ENCODE data around the gene DYNC1I1.

DYNC1I1 gene

DNA sequence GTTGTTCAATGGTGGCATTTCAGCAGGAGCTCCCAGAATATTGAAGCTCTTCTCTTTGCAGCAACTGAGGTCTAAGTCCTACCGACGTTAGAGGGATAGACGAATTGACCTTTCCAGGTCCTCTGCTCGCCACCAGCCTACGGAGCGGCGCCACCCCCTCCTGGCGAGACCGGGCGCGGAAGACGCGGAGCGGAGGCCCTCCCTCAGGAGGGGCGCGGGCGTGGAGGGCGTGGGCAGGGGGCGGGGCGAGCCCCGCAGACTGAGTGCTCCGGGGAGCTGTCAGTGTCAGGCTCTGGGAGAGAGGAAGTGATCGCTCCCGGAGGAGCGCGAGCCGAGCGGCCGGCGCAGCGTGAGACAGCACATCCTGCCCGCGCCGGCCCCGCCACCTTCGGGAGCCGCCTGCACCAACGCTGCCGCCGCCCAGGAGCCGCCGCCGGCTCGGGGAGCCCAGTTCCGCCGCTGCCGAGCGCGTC lies at the start of gene DYNC1I1:
DYNC1I1 (plus strand) TSS at position 257 of the 473 bp plus-strand sequence. CDS start 32,176 bp downstream, outside the sequence.
- Histone ChIP-seq H3K4me3 (ENCODE audit: low read depth in 1 of 2, low read length in 2 of 2) (peak within 1 kb of the TSS; percentile 61 to 69), H3K4me1 (ENCODE audit: control insufficient read depth in 1 of 2, insufficient read depth in 2 of 2, low read length in 2 of 2) (peaks cover 0 to 7% of the 10 kb centered on the region in 2 donors), H3K9ac (ENCODE audit: low read depth in 1 of 2, low read length in 2 of 2) (no peak within 1 kb of the TSS), H3K27ac (ENCODE audit: low read depth, low read length) (no peak within 1 kb of the TSS), H3K27me3 (ENCODE audit: control insufficient read depth in 1 of 2, insufficient read depth in 2 of 2, low read length in 2 of 2) (peaks cover 10 to 17% of the 10 kb centered on the region in 2 donors), H3K9me3 (ENCODE audit: control insufficient read depth in 1 of 2, low read length in 2 of 2) (no peaks in the 10 kb centered on the region), H3K36me3 (ENCODE audit: control insufficient read depth in 1 of 2, insufficient read depth in 2 of 2, low read length in 2 of 2) (no peaks in the 10 kb centered on the region)

GRCh38 chr7:95723583-95724180 lies 48.7 kb upstream of the DYNC1I1 start:
- no peak overlapping the region for H3K27ac ChIP-seq (ENCODE audit: low read depth, low read length)
- no peak overlapping the region for H3K4me3 ChIP-seq (ENCODE audit: low read depth in 1 of 2, low read length in 2 of 2)
- H3K9me3 ChIP-seq (ENCODE audit: control insufficient read depth in 1 of 2, low read length in 2 of 2) = no peaks in the 10 kb centered on the region
- no peaks in the 10 kb centered on the region for H3K4me1 ChIP-seq (ENCODE audit: control insufficient read depth in 1 of 2, insufficient read depth in 2 of 2, low read length in 2 of 2)
- H3K36me3 ChIP-seq (ENCODE audit: control insufficient read depth in 1 of 2, insufficient read depth in 2 of 2, low read length in 2 of 2) = no peaks in the 10 kb centered on the region
- H3K27me3 ChIP-seq (ENCODE audit: control insufficient read depth in 1 of 2, insufficient read depth in 2 of 2, low read length in 2 of 2) = no peaks in the 10 kb centered on the region
- H3K9ac ChIP-seq (ENCODE audit: low read depth in 1 of 2, low read length in 2 of 2) = no peak overlapping the region

DNA sequence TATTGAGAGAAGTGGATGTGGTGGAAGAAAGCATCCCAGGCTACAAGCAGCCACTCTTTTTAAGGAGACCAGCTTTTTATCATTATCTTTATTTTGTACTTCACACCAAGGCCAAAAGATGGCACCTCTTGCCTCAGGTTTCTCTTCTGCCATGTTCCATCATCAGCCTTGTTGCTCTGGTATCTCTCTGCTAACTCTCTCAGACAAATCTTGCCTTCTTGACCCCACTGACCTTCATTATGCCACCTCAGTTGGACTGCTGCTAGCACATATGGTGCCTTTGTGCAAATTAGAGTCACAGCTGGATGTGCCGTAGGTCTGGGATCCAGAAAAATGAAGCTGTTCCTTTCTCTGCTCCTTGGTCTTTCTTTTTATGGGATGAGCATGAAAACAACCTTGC lies 47.1 kb upstream of the DYNC1I1 start:
- Histone ChIP-seq H3K9me3 (ENCODE audit: control insufficient read depth in 1 of 2, low read length in 2 of 2) (no peaks in the 10 kb centered on the region), H3K27me3 (ENCODE audit: control insufficient read depth in 1 of 2, insufficient read depth in 2 of 2, low read length in 2 of 2) (no peaks in the 10 kb centered on the region), H3K4me1 (ENCODE audit: control insufficient read depth in 1 of 2, insufficient read depth in 2 of 2, low read length in 2 of 2) (no peaks in the 10 kb centered on the region), H3K4me3 (ENCODE audit: low read depth in 1 of 2, low read length in 2 of 2) (no peak overlapping the region), H3K36me3 (ENCODE audit: control insufficient read depth in 1 of 2, insufficient read depth in 2 of 2, low read length in 2 of 2) (no peaks in the 10 kb centered on the region), H3K9ac (ENCODE audit: low read depth in 1 of 2, low read length in 2 of 2) (no peak overlapping the region), H3K27ac (ENCODE audit: low read depth, low read length) (no peak overlapping the region)

- Histone ChIP-seq H3K9ac (ENCODE audit: low read depth in 1 of 2, low read length in 2 of 2) (no peak overlapping the region), H3K4me1 (ENCODE audit: control insufficient read depth in 1 of 2, insufficient read depth in 2 of 2, low read length in 2 of 2) (no peaks in the 10 kb centered on the region), H3K9me3 (ENCODE audit: control insufficient read depth in 1 of 2, low read length in 2 of 2) (no peaks in the 10 kb centered on the region), H3K4me3 (ENCODE audit: low read depth in 1 of 2, low read length in 2 of 2) (no peak overlapping the region), H3K36me3 (ENCODE audit: control insufficient read depth in 1 of 2, insufficient read depth in 2 of 2, low read length in 2 of 2) (no peaks in the 10 kb centered on the region), H3K27me3 (ENCODE audit: control insufficient read depth in 1 of 2, insufficient read depth in 2 of 2, low read length in 2 of 2) (no peaks in the 10 kb centered on the region), H3K27ac (ENCODE audit: low read depth, low read length) (no peak overlapping the region)
Measured at GRCh38 chr7:95730493-95731280, 41.7 kb upstream of the DYNC1I1 start.

DNA sequence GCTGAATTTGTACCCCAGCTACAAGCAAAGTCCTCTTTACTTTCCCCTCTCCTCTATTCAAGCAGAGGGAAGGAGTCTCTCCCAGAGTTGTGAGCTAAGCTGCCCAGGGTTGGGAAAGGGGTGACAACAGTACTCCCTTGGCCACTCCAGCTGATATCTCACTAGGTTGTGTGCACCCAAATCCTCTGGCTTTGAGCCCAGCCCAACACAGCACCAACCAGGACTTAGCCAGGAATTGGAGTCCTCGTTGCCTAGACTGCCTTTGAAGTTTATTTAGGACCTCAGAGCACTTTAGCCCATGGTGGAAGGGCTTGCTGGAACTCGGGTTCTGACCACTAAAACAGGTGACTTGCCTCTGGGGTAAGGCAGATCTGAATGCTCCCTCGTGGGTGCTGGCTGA lies 35.7 kb upstream of the DYNC1I1 start:
- H3K27me3 ChIP-seq (ENCODE audit: control insufficient read depth in 1 of 2, insufficient read depth in 2 of 2, low read length in 2 of 2) = peaks cover 0 to 5% of the 10 kb centered on the region in 2 donors
- no peak overlapping the region for H3K9ac ChIP-seq (ENCODE audit: low read depth in 1 of 2, low read length in 2 of 2)
- H3K4me3 ChIP-seq (ENCODE audit: low read depth in 1 of 2, low read length in 2 of 2) = no peak overlapping the region
- no peaks in the 10 kb centered on the region for H3K36me3 ChIP-seq (ENCODE audit: control insufficient read depth in 1 of 2, insufficient read depth in 2 of 2, low read length in 2 of 2)
- no peaks in the 10 kb centered on the region for H3K4me1 ChIP-seq (ENCODE audit: control insufficient read depth in 1 of 2, insufficient read depth in 2 of 2, low read length in 2 of 2)
- no peak overlapping the region for H3K27ac ChIP-seq (ENCODE audit: low read depth, low read length)
- no peaks in the 10 kb centered on the region for H3K9me3 ChIP-seq (ENCODE audit: control insufficient read depth in 1 of 2, low read length in 2 of 2)

DNA sequence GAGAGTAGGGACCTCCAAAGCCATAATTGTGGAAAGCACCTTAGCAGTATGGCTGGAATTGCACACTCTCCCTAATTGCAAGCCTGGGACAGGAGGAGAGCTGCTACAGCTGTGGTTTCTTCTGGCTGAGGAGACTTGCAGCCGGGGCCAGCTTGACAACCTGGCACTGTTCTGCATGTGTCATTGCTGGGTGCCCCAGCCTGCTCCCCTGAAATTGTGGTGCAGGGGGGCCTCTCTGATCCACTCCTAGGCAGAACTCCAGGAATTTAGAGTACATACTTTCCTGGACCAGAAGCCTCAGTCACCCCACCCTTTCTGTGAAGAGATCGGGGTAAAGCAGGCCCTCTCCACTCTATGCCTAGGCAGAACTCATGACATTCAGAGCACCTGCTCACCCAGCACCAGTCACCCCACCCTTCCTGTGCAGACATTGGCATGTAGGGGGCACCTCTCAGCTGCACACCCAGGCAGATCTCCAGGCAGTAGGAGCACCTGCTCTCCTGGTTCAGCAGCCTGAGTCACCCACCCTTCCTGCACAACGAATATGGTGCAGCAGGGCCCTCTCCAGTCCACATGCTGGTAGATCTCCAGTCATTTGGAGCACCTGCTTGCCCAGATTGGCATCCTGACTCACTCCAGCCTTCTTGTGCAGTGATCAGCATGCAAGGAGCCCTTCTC lies 34.4 kb upstream of the DYNC1I1 start:
- no peak overlapping the region for H3K4me3 ChIP-seq (ENCODE audit: low read depth in 1 of 2, low read length in 2 of 2)
- H3K36me3 ChIP-seq (ENCODE audit: control insufficient read depth in 1 of 2, insufficient read depth in 2 of 2, low read length in 2 of 2) = no peaks in the 10 kb centered on the region
- H3K27me3 ChIP-seq (ENCODE audit: control insufficient read depth in 1 of 2, insufficient read depth in 2 of 2, low read length in 2 of 2) = peaks cover 0 to 5% of the 10 kb centered on the region in 2 donors
- H3K9ac ChIP-seq (ENCODE audit: low read depth in 1 of 2, low read length in 2 of 2) = no peak overlapping the region
- no peaks in the 10 kb centered on the region for H3K4me1 ChIP-seq (ENCODE audit: control insufficient read depth in 1 of 2, insufficient read depth in 2 of 2, low read length in 2 of 2)
- H3K9me3 ChIP-seq (ENCODE audit: control insufficient read depth in 1 of 2, low read length in 2 of 2) = no peaks in the 10 kb centered on the region
- no peak overlapping the region for H3K27ac ChIP-seq (ENCODE audit: low read depth, low read length)

DNA sequence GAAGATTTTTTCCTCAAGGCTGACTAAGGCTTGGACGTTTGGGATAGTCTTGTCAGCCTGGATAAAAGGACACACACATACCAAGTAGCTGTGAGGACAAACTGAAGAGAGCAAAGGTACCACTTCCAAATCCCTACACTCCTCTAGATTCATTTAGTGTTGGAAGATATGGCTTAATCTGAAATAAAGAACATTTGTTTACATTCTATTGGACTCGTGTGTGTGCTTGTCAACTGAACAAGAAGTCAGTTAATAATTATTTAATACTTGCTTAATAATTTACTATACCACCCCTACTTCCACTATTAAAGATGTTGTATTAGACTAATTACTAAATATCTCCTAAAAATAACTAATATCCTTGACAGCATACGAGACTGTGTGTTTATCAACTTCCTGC lies 23.3 kb upstream of the DYNC1I1 start:
- no peaks in the 10 kb centered on the region for H3K27me3 ChIP-seq (ENCODE audit: control insufficient read depth in 1 of 2, insufficient read depth in 2 of 2, low read length in 2 of 2)
- H3K9ac ChIP-seq (ENCODE audit: low read depth in 1 of 2, low read length in 2 of 2) = no peak overlapping the region
- no peak overlapping the region for H3K4me3 ChIP-seq (ENCODE audit: low read depth in 1 of 2, low read length in 2 of 2)
- H3K27ac ChIP-seq (ENCODE audit: low read depth, low read length) = no peak overlapping the region
- H3K4me1 ChIP-seq (ENCODE audit: control insufficient read depth in 1 of 2, insufficient read depth in 2 of 2, low read length in 2 of 2) = no peaks in the 10 kb centered on the region
- H3K9me3 ChIP-seq (ENCODE audit: control insufficient read depth in 1 of 2, low read length in 2 of 2) = no peaks in the 10 kb centered on the region
- no peaks in the 10 kb centered on the region for H3K36me3 ChIP-seq (ENCODE audit: control insufficient read depth in 1 of 2, insufficient read depth in 2 of 2, low read length in 2 of 2)

GRCh38 chr7:95749515-95749914 lies 22.8 kb upstream of the DYNC1I1 start:
- Histone ChIP-seq H3K4me3 (ENCODE audit: low read depth in 1 of 2, low read length in 2 of 2) (no peak overlapping the region), H3K27ac (ENCODE audit: low read depth, low read length) (no peak overlapping the region), H3K9me3 (ENCODE audit: control insufficient read depth in 1 of 2, low read length in 2 of 2) (no peaks in the 10 kb centered on the region), H3K27me3 (ENCODE audit: control insufficient read depth in 1 of 2, insufficient read depth in 2 of 2, low read length in 2 of 2) (no peaks in the 10 kb centered on the region), H3K4me1 (ENCODE audit: control insufficient read depth in 1 of 2, insufficient read depth in 2 of 2, low read length in 2 of 2) (no peaks in the 10 kb centered on the region), H3K9ac (ENCODE audit: low read depth in 1 of 2, low read length in 2 of 2) (no peak overlapping the region), H3K36me3 (ENCODE audit: control insufficient read depth in 1 of 2, insufficient read depth in 2 of 2, low read length in 2 of 2) (no peaks in the 10 kb centered on the region)

DNA sequence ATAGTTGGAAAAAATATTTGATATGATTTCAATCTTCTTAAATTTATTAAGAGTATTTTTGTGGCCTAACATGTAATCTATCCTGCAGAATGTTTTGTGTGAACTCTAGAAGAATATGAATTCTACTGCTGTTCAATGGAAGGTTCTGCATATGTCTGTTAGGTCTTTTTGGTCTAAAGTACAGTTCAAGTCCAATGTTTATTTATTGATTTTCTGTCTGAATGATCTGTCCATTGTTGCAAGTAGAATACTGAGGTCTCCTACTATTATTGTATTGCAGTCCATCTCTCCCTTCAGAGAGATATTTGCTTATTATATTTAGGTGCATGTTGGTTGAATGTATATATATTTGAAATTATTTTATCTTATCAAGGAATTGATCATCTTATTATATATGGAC lies 18.9 kb upstream of the DYNC1I1 start:
- Histone ChIP-seq H3K4me1 (ENCODE audit: control insufficient read depth in 1 of 2, insufficient read depth in 2 of 2, low read length in 2 of 2) (no peaks in the 10 kb centered on the region), H3K9me3 (ENCODE audit: control insufficient read depth in 1 of 2, low read length in 2 of 2) (no peaks in the 10 kb centered on the region), H3K36me3 (ENCODE audit: control insufficient read depth in 1 of 2, insufficient read depth in 2 of 2, low read length in 2 of 2) (no peaks in the 10 kb centered on the region), H3K27me3 (ENCODE audit: control insufficient read depth in 1 of 2, insufficient read depth in 2 of 2, low read length in 2 of 2) (no peaks in the 10 kb centered on the region), H3K9ac (ENCODE audit: low read depth in 1 of 2, low read length in 2 of 2) (no peak overlapping the region), H3K4me3 (ENCODE audit: low read depth in 1 of 2, low read length in 2 of 2) (no peak overlapping the region), H3K27ac (ENCODE audit: low read depth, low read length) (no peak overlapping the region)

DNA sequence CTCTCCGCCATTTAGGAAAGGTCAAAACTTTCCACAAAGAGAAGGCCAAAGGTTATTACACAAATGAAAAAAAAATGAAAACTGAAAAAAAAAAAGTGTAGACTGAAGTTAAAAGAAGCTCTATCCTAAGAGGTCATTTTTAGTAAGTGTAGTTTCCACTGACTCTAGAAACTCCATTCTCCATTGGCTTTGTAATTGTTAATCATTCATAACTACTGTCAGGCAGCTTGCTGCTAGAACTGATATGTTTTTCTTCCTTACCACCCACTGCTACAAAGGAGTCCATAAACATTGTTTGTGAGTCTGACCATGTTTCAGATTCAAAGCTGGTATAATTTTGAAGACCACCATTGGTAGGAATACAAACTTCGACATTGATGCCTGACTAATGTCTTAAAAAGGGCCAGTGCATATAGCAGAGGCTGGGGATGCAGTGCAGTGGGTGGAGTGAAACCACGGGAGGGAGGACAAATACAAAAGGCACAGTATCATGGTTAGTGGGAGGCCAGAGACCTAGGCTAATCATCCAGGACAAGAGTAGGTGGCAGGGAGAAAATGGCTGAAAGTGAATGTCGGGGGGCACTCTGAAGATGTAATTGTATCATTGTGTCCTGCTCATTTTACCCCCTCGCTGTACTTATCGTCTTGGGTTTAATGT lies 16.9 kb upstream of the DYNC1I1 start:
- Histone ChIP-seq H3K27ac (ENCODE audit: low read depth, low read length) (no peak overlapping the region), H3K27me3 (ENCODE audit: control insufficient read depth in 1 of 2, insufficient read depth in 2 of 2, low read length in 2 of 2) (no peaks in the 10 kb centered on the region), H3K36me3 (ENCODE audit: control insufficient read depth in 1 of 2, insufficient read depth in 2 of 2, low read length in 2 of 2) (no peaks in the 10 kb centered on the region), H3K9me3 (ENCODE audit: control insufficient read depth in 1 of 2, low read length in 2 of 2) (no peaks in the 10 kb centered on the region), H3K9ac (ENCODE audit: low read depth in 1 of 2, low read length in 2 of 2) (no peak overlapping the region), H3K4me1 (ENCODE audit: control insufficient read depth in 1 of 2, insufficient read depth in 2 of 2, low read length in 2 of 2) (no peaks in the 10 kb centered on the region), H3K4me3 (ENCODE audit: low read depth in 1 of 2, low read length in 2 of 2) (no peak overlapping the region)
